Fibroblast of lung (primary cell): ENCODE data around the gene SPATA22.
"Not testable (repeated sequence)": the region's sequence is repeated elsewhere in the genome, so short reads cannot be mapped to it uniquely, and the experiment has no call there.

ENCODE experiments used
- EZH2 ChIP-seq: IDR thresholded peaks from 2 replicates; pipeline ENCODE4 v1.5.1; 2012; ENCODE audit warnings: low read length, control low read depth, mild to moderate bottlenecking; ENCODE audit errors: missing control alignments
- TF ChIP-seq, protein P1 (sequence below), 2 donors: IDR thresholded peaks in 1 of 2; conservative IDR thresholded peaks in 1 of 2; 1 replicate in 1 of 2; 2 replicates in 1 of 2; pipeline ENCODE4 v1.5.1; 2011 to 2012; ENCODE audit warnings: low read length in 2 of 2, control low read depth in 1 of 2, inconsistent platforms in 1 of 2, low read depth in 1 of 2, mild to moderate bottlenecking in 1 of 2

DNA sequence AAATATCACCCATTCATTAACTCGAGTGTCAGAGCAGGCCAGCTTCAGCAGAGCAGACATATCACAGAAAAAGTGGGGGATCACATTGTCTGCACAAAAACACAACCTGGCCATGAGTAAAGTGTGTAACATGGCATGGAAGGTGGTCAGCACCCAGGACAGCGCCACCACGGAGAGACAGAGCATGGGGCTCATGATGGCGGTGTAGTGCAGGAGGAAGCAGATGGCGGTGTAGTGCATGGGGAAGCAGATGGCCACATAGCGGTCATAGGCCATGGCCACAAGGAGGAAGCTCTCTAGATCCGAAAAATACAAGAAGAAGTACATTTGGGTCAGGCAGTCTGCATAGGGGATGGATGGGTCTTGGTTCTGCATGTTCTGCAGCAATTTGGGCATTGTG lies 38.4 kb downstream of the SPATA22 start:
- TF ChIP-seq, protein P1, sequence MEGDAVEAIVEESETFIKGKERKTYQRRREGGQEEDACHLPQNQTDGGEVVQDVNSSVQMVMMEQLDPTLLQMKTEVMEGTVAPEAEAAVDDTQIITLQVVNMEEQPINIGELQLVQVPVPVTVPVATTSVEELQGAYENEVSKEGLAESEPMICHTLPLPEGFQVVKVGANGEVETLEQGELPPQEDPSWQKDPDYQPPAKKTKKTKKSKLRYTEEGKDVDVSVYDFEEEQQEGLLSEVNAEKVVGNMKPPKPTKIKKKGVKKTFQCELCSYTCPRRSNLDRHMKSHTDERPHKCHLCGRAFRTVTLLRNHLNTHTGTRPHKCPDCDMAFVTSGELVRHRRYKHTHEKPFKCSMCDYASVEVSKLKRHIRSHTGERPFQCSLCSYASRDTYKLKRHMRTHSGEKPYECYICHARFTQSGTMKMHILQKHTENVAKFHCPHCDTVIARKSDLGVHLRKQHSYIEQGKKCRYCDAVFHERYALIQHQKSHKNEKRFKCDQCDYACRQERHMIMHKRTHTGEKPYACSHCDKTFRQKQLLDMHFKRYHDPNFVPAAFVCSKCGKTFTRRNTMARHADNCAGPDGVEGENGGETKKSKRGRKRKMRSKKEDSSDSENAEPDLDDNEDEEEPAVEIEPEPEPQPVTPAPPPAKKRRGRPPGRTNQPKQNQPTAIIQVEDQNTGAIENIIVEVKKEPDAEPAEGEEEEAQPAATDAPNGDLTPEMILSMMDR (conservative IDR thresholded peaks at IDR 0.05 in 1 of 2, IDR thresholded peaks at IDR 0.05 in 1 of 2; ENCODE audit: low read depth in 1 of 2, low read length in 2 of 2): not testable (repeated sequence)
- not testable (repeated sequence) for TF ChIP-seq EZH2
